H54 (cell line): ENCODE results near the gene ZFX.

ENCODE experiments used
- DNase-seq: peaks from one replicate; pipeline ENCODE4 v3.0.0; 2011; ENCODE audit warnings: low spot score, mixed read lengths; ENCODE audit not compliant: insufficient read length
- FAIRE-seq: peaks from 3 replicates; lab custom pipeline; 2011; peaks lifted over from hg19 to GRCh38; lab: Jason Lieb, UNC
- POLR2A ChIP-seq: IDR thresholded peaks from 2 replicates; pipeline ENCODE4 v1.6.1; 2011; ENCODE audit warnings: low read depth, mild to moderate bottlenecking, low read length

Gene ZFX

DNA sequence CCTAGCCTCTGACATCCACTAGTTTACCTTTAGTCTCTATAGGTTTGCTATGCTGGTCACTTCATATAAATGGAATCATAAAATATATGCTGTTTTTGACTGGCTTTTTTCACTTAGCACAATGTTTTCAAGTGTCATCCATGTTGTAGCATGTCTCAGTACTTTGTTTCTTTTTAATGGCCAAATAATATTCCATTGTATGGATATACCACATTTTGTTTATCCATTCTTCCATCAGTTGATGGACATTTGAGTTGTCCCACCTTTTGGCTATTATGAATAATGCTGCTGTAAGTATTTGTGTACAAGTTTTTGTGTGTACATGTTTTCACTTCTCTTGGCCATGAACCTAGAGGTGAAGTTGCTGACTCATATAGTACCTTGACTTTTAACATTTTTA, 75.7 kb downstream of the ZFX start:
- FAIRE-seq (no peak), DNase-seq (no peak)
- TF ChIP-seq POLR2A, result no peak

DNA sequence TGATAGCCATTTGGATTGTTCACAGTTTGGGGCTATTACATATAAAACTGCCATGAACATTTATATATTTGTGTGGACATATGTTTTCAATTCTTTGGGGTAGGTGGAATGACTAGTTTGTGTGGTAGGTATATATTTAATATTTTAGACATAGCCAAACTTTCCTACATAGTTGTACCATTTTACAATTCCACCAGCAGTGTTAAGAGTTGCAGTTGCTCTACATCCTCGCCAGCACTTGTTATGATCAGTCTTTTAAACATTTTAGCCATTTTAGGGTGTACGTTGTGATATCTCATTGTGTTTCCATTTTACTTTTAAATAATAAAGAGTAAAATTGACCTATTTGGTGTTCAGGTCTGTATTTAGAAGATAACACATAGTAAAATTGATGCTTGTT, 76.6 kb downstream of the ZFX start:
- FAIRE-seq (no peak), DNase-seq (no peak)
- TF ChIP-seq POLR2A, result no peak

DNA sequence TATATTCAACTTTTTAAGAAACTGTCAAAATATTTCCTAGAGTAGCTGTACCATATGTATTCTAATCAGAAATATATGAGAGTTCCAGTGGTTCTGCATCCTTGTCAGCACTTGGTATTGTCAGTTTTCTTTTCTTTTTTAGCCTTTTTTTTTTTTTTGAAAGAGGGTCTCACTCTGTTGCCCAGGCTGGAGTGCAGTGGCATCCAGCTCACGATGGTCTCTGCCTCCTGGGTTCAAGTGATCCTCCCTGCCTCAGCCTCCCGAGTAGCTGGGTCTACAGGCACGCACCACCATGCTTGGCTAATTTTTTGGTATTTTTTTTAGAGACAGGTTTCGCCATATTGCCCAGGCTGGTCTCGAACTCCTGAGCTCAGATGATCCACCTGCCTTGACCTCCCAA, 79.1 kb downstream of the ZFX start:
- FAIRE-seq (no peak), DNase-seq (no peak)
- TF ChIP-seq POLR2A, result no peak

DNA sequence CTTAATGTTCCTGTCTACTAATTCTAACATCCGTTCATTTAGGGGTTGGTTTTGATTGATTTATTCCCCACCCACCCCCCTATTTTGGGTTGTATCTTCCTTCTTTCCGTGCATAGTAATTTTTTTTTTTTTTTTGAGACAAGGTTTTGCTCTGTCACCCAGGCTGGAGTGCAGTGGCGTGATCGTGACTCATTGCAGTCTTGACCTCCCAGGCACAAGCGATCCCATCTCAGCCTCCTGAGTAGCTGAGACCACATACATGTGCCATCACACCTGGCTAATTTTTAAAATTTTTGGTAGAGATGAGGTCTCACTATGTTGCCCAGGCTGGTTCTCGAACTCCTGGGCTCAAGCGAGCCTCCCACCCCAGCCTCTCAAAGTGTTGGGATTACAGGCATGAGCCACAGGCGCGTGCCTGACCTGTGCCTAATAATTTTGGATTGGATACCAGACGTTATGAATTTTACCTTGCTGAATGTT, 79.9 kb downstream of the ZFX start:
- no peak for TF ChIP-seq POLR2A
- no peak for FAIRE-seq
- no peak for DNase-seq

DNA sequence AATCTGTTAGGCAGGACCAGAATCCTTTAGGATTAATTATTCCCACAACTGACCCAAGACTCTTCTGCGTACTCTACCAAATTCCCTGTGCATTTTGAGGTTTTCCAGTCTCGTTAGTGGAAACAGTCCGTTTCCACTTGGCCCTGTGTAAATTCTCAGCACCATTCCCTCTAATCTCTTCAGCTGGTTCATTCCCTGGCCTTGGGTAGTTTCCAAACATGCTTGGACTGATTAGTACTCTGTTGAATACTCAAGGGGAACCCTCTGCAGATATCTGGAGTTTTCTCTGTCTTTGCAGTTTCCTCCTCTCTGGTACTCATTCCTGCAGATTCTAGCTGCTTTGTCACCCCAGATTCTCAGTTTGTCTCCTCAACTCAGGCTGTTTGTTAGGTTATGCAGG, 80.4 kb downstream of the ZFX start:
- DNase-seq (no peak), FAIRE-seq (no peak)
- no peak for TF ChIP-seq POLR2A

DNA sequence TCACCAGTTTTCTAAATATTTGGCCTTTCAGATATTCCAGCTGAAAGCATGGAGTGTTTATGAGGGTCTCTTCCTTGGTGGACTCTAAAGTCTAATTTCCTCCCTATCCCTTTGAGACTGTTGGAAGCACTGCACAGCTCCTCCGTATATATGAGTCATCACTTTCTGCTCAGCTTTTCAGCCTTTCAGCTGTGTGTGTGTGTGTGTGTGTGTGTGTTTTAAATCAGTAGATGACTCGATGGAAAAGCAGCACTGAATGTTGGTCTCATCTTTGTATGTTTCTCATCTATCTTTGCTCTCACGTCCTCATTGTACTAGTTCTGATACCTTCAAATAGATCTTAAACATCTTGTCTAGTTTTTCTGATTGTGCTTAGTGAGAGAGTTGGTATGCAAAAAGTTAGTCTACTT, 81.6 kb downstream of the ZFX start:
- TF ChIP-seq POLR2A, result no peak
- FAIRE-seq (no peak), DNase-seq (peak; percentile 5)

DNA sequence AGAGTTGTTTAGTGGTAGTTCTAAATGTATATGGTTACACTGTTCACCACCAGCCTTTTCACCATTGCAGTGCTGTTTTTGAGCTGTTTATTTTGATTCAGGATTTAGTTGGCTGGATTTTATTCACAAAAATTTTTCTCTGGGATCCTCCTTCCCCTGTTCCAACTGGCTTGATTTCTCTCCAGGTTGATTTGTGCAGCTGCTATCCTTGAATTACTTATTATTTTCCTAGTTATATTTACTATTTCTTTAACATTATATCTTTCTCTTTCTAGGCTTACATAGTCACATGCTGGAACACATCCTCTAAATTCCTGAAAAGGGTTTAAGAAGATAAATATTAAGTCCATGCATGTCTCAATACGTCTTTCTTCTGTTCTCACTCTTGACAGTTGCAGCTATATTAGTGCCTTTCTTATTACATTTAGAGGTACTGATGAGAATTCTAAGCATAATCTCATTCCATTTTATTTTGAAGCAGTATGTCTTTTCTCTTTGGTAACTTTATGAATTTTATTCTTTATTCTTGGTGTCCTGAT, 82.2 kb downstream of the ZFX start:
- TF ChIP-seq POLR2A, result no peak
- DNase-seq (no peak), FAIRE-seq (no peak)

DNA sequence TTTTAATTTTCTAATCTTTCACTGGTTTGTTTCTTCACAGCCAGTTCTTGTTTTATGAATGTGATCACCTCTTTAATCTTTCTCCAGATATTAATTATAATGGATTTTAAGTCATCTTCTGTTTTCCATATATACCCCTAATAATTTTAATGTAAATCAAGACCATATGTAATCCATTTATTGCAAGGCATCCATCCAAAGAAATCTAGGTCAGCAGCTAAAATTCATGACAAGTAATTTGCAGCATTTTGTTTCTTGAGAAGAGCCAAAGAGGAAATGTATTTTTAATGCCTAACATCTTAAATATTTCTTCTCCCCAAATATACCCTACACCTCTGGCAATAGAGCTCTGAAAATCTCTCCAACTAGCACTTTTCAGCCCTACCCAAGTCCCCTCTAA, 83.3 kb downstream of the ZFX start:
- DNase-seq (no peak), FAIRE-seq (no peak)
- no peak for TF ChIP-seq POLR2A

DNA sequence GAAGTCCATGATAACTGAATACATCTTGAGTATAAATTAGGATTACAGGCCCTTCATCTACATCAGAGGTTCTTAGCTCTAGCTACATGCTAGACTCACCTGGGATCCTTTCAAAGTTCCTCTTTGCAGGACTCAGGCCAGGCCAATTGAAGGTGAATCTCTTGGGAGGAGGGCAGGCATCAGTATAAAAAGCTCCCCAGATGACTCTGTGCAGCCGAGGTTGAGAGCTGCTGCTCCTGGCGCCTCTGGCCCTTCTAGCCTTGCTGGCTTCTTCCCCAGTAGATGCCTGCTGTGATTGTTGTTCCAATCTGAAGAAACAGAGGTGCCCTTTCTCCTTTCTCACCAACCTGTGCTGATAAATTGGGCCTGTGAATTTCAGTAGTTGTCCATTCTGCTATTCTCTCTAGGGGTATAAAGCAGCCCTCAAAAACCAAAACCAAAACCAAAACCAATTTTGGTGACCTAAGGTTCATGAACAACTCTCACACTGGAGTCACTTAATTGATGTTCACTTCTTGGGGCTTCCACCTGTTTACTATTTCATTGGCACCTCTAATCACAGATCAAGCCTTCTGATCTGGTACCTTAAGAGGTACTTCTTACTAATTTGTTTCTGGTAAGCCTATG, 85.7 kb downstream of the ZFX start:
- no peak for FAIRE-seq
- TF ChIP-seq POLR2A, result no peak
- DNase-seq, result no peak

DNA sequence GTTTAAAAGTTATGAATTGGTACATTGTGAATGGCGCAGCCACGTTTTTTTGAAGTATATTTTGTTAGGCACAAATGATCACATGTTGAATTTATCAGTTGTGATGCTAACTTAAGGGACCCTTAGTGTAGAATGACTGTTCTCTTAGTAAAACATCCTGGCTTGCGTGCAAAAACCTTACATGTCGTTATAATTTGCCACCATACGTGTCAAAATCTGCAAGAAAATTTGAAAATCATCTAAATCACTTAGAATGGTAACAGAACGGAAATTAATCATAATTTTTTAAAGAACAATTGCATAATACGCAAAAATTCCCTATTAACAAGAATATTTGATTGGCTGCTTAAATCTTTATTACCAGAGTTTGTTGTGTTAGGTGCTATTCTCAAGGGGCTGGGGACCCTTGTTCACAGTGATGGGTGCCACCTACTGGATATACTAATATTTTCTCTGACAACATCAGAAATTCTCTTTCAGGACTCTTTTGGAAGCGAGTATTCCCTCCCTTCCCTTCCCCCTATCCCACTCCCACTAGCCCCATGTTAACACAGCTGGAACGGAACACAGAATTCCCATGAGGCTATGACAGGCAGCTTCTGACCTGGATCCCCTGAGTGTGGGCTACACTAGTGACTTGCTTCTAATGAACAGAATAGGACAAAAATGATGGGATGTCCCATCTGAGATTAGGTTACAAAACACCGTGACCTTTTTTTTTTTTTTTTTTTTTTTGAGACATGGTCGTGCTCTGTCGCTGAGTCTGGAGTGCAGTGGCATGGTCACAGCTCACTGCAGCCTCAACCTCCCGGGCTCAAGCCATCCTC, 92.5 kb downstream of the ZFX start:
- FAIRE-seq (no peak), DNase-seq (no peak)
- no peak for TF ChIP-seq POLR2A

DNA sequence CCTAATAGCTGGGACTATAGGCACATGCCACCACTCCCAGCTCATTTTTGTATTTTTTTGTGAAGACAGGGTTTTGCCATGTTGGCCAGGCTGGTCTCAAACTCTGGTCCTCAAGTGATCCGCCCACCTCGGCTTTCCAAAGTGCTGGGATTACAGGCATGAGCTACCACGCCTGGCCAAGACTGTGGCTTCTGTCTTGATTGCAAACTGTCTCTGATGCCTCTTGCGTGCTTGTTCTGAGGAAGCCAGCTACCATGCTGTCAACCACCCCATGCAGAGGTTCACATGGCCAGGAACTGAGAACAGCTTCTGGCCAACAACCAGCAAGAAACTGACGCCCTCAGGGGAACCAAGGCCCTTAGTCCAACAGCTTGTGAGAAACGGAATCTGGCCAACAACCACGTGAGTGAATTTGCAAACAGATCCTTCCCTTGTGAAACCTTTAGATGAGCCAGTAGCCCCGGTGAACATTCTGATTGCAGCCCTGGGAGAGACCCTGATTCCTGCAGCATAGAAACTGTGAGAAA, 93.2 kb downstream of the ZFX start:
- TF ChIP-seq POLR2A, result no peak
- DNase-seq (no peak), FAIRE-seq (no peak)

DNA sequence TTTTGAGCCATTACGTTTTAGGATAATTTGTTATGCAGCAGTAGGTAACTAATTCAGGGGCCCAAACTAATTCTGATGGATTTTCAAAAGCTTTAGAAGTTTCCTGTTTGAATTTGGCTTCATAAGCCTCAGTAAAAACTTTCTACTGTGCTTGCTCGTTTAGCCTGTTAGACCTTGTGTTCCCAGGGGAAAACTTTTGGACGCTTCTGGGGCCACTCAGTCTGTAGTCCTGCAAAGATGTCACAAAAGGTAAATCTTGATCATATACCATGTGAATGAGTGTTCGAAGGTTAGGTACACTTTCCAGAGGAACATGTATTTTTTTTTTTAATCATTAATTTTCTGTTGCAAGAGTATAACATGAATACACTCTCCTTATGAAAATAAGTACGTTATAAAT, 93.7 kb downstream of the ZFX start:
- DNase-seq (no peak), FAIRE-seq (no peak)
- TF ChIP-seq POLR2A, result no peak

DNA sequence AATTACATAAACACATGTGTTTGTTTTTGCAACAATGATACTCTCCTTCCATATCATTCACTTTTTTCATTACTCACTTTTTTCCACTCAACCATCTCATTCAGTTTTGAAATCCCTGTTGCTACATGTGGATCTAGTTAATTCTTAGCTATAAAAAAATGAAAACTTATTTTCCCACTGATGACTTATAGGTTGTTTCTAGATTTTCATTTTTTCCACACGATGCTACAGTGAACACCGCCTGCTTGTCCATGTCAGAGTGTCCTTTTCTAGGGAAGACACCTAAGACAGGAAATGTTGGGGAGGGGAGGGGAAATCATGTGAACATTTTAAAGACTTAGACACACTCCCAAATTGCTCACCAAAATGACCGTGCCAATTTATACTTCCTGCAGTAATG, 94.2 kb downstream of the ZFX start:
- no peak for FAIRE-seq

DNA sequence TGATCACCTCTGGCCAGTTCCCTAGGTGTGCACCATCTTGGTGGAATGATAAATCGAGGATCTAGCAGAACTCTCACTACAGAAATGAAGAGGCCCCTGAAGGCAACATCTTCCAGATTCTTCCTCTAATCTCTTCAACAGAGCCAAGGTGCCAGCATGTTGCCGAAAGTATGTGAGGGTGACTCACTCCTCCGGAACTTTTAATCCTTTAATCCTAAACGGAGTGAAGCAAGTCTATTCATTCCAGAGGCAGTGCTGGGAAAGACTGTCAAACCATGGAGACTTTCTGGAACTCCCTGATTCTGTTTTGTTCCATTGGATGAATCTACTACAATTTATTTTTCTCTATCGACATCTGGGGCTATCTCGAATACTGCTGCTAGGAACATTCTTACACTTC, 95.7 kb downstream of the ZFX start:
- no peak for DNase-seq
- no peak for TF ChIP-seq POLR2A
- no peak for FAIRE-seq

More for the DNA sequence above, 94.2 kb downstream of the ZFX start:
- no peak for TF ChIP-seq POLR2A
- DNase-seq, result no peak
